ENCODE measurements around the gene RPS6KA4. TPM values are rescaled to one million over a fixed set of nuclear protein-coding genes. Genes with fewer than 3 reads are reported as not detected.

The RPS6KA4 gene
- total RNA-seq, 1 donor from 2014 or later: 18.7 TPM

- no peak overlapping the region for H3K27ac Mint-ChIP-seq
- H3K4me1 Mint-ChIP-seq (ENCODE audit: low read depth): no peaks in the 10 kb centered on the region
- H3K27me3 Mint-ChIP-seq: peaks cover 42% of the 10 kb centered on the region
- H3K4me3 Mint-ChIP-seq (ENCODE audit: low read depth): no peak overlapping the region
- H3K9me3 Mint-ChIP-seq (ENCODE audit: low read depth): no peaks in the 10 kb centered on the region
- DNase-seq (ENCODE audit: low spot score, unreplicated experiment): no peak
- no peaks in the 10 kb centered on the region for H3K36me3 Mint-ChIP-seq (ENCODE audit: insufficient read depth)
- no peak for TF ChIP-seq CTCF (IDR thresholded peaks at IDR 0.05; ENCODE audit: unreplicated experiment)
Measured at GRCh38 chr11:64389851-64390250, 30.9 kb downstream of the RPS6KA4 start.

GRCh38 chr11:64390558-64390957 lies 31.6 kb downstream of the RPS6KA4 start:
- DNase-seq (ENCODE audit: low spot score, unreplicated experiment): no peak
- Mint-ChIP-seq H3K36me3 (ENCODE audit: insufficient read depth) (no peaks in the 10 kb centered on the region), H3K27me3 (peaks cover 43% of the 10 kb centered on the region), H3K27ac (no peak overlapping the region), H3K4me1 (ENCODE audit: low read depth) (peaks cover 2% of the 10 kb centered on the region), H3K4me3 (ENCODE audit: low read depth) (no peak overlapping the region), H3K9me3 (ENCODE audit: low read depth) (no peaks in the 10 kb centered on the region)
- no peak for TF ChIP-seq CTCF (IDR thresholded peaks at IDR 0.05; ENCODE audit: unreplicated experiment)

GRCh38 chr11:64391839-64392238 lies 32.9 kb downstream of the RPS6KA4 start:
- peaks cover 5% of the 10 kb centered on the region for H3K4me1 Mint-ChIP-seq (ENCODE audit: low read depth)
- no peak for DNase-seq (ENCODE audit: low spot score, unreplicated experiment)
- no peaks in the 10 kb centered on the region for H3K36me3 Mint-ChIP-seq (ENCODE audit: insufficient read depth)
- no peak overlapping the region for H3K27ac Mint-ChIP-seq
- TF ChIP-seq CTCF (IDR thresholded peaks at IDR 0.05; ENCODE audit: unreplicated experiment): no peak
- no peak overlapping the region for H3K4me3 Mint-ChIP-seq (ENCODE audit: low read depth)
- H3K27me3 Mint-ChIP-seq: peaks cover 44% of the 10 kb centered on the region
- no peaks in the 10 kb centered on the region for H3K9me3 Mint-ChIP-seq (ENCODE audit: low read depth)

GRCh38 chr11:64395545-64396078 lies 36.6 kb downstream of the RPS6KA4 start:
- Mint-ChIP-seq H3K4me3 (ENCODE audit: low read depth) (no peak overlapping the region), H3K36me3 (ENCODE audit: insufficient read depth) (no peaks in the 10 kb centered on the region), H3K4me1 (ENCODE audit: low read depth) (peaks cover 5% of the 10 kb centered on the region), H3K27me3 (peaks cover 29% of the 10 kb centered on the region), H3K27ac (no peak overlapping the region), H3K9me3 (ENCODE audit: low read depth) (no peaks in the 10 kb centered on the region)
- TF ChIP-seq CTCF (IDR thresholded peaks at IDR 0.05; ENCODE audit: unreplicated experiment): no peak
- DNase-seq (ENCODE audit: low spot score, unreplicated experiment): no peak

- H3K36me3 Mint-ChIP-seq (ENCODE audit: insufficient read depth): no peaks in the 10 kb centered on the region
- no peak overlapping the region for H3K4me3 Mint-ChIP-seq (ENCODE audit: low read depth)
- no peaks in the 10 kb centered on the region for H3K9me3 Mint-ChIP-seq (ENCODE audit: low read depth)
- peaks cover 5% of the 10 kb centered on the region for H3K4me1 Mint-ChIP-seq (ENCODE audit: low read depth)
- no peak for DNase-seq (ENCODE audit: low spot score, unreplicated experiment)
- no peak for TF ChIP-seq CTCF (IDR thresholded peaks at IDR 0.05; ENCODE audit: unreplicated experiment)
- no peak overlapping the region for H3K27ac Mint-ChIP-seq
- peaks cover 29% of the 10 kb centered on the region for H3K27me3 Mint-ChIP-seq
Measured at GRCh38 chr11:64396079-64396591, 37.2 kb downstream of the RPS6KA4 start.
